ENCODE measurements around the gene RGPD3. TPM values are rescaled to one million over a fixed set of nuclear protein-coding genes. Genes with fewer than 3 reads are reported as not detected.
"Not testable (repeated sequence)": the region's sequence is repeated elsewhere in the genome, so short reads cannot be mapped to it uniquely, and the experiment has no call there.

RGPD3 gene
- total RNA-seq, 1 donor, result 0.36 TPM

DNA sequence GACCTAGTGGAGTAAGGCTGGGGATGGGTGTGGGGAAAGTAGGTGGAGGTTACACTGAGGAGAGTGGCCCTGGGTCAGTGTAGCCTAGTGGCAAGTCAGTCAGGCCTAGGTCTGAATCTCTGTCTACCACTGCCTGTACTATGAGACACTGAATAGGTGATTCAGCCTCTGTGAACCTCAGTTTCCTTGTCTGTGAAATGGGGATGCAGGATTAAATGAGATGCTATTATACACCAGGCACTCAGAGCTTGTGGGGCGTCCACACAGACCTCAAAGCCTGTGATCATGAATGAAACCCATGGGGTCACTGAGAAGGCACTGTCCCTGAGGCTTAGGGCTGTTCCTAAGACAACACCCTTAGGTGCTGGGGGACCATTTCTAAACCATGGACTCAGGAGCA lies 30.3 kb upstream of the RGPD3 start:
- not testable (repeated sequence) for H3K4me1 ChIP-seq (ENCODE audit: insufficient read depth, low read length); H3K9me3 ChIP-seq (ENCODE audit: low read depth, low read length); DNase-seq (ENCODE audit: insufficient read length, low spot score, missing footprints); H3K4me2 ChIP-seq (ENCODE audit: insufficient read depth, low read length); H2AFZ ChIP-seq (ENCODE audit: low read length); H3K79me2 ChIP-seq (ENCODE audit: insufficient read depth, low read length); H3K36me3 ChIP-seq (ENCODE audit: insufficient read depth, low read length); H3K27ac ChIP-seq (ENCODE audit: low read depth, low read length); H4K20me1 ChIP-seq (ENCODE audit: insufficient read depth, low read length); H3K4me3 ChIP-seq (ENCODE audit: insufficient read depth, low read length); H3K27me3 ChIP-seq (ENCODE audit: insufficient read depth, low read length)

DNA sequence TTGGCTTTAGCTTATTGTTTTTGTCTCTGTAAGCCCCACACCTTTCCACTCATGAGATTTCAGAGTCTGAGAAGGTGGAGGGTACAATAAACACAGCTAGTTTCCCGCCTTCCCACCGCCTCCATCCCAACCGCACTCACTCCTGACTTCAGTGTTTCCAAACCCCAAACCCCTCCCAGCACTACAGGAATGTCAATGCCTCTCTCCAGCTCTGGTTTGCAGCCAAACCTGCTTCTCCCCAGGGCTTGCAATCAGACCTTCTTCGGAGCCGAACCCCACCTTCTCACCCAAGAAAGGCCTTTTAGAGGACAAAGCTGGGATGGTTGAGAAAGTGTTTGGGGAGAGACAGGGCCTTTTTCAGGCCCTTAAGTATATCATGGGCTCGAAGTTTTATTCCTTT lies 24.7 kb upstream of the RGPD3 start:
- H2AFZ ChIP-seq (ENCODE audit: low read length); H3K27ac ChIP-seq (ENCODE audit: low read depth, low read length); H3K36me3 ChIP-seq (ENCODE audit: insufficient read depth, low read length); H3K79me2 ChIP-seq (ENCODE audit: insufficient read depth, low read length); H3K4me1 ChIP-seq (ENCODE audit: insufficient read depth, low read length); H3K4me3 ChIP-seq (ENCODE audit: insufficient read depth, low read length); H3K9me3 ChIP-seq (ENCODE audit: low read depth, low read length); H3K4me2 ChIP-seq (ENCODE audit: insufficient read depth, low read length); H3K27me3 ChIP-seq (ENCODE audit: insufficient read depth, low read length); H4K20me1 ChIP-seq (ENCODE audit: insufficient read depth, low read length): not testable (repeated sequence)
- DNase-seq (ENCODE audit: insufficient read length, low spot score, missing footprints), result peak; percentile 23

DNA sequence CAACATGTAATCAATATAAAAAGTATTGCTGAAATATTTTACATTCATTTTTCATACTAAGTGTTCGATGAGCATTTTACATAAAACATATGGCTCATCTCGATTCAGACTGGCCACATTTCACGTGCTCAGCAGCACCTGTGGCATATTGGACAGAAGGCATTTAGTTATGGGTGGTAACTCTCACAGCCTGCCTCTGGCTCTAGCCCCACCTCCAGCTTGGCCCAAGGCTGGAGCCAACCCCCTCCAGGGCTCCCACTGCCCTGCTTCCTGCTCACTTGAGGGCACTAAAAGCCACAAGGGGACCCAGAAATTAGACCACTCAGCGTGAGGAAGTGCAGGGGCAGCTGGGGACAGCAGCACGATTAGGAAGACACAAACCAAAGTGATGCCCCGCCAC lies 24.2 kb upstream of the RGPD3 start:
- H3K27ac ChIP-seq (ENCODE audit: low read depth, low read length); H3K27me3 ChIP-seq (ENCODE audit: insufficient read depth, low read length); H3K4me1 ChIP-seq (ENCODE audit: insufficient read depth, low read length); H3K4me3 ChIP-seq (ENCODE audit: insufficient read depth, low read length); DNase-seq (ENCODE audit: insufficient read length, low spot score, missing footprints); H4K20me1 ChIP-seq (ENCODE audit: insufficient read depth, low read length); H3K4me2 ChIP-seq (ENCODE audit: insufficient read depth, low read length); H3K36me3 ChIP-seq (ENCODE audit: insufficient read depth, low read length); H3K79me2 ChIP-seq (ENCODE audit: insufficient read depth, low read length); H3K9me3 ChIP-seq (ENCODE audit: low read depth, low read length); H2AFZ ChIP-seq (ENCODE audit: low read length): not testable (repeated sequence)

DNA sequence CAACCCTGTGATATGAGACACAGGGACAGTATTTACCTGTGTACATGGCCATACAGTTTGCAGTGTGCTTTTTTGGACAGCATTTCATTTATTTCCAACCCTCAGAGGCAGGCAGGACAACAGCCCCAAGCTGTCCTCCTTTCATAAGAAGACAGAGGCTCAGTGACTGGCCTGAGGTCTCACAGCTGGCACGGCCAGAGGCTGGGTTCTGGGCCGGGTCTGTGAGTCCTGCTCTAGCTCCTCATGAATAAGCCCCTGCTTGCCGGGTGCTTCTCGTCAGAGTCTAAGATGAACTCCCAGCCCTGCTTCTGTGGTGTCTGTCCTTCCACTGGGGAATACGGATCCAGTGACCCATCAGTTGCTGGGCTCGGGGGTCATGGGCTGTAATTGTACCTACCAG lies 21.5 kb upstream of the RGPD3 start:
- H3K36me3 ChIP-seq (ENCODE audit: insufficient read depth, low read length); H3K4me3 ChIP-seq (ENCODE audit: insufficient read depth, low read length); H2AFZ ChIP-seq (ENCODE audit: low read length); H3K27ac ChIP-seq (ENCODE audit: low read depth, low read length); H3K9me3 ChIP-seq (ENCODE audit: low read depth, low read length); H3K79me2 ChIP-seq (ENCODE audit: insufficient read depth, low read length); H3K4me1 ChIP-seq (ENCODE audit: insufficient read depth, low read length); H3K4me2 ChIP-seq (ENCODE audit: insufficient read depth, low read length); DNase-seq (ENCODE audit: insufficient read length, low spot score, missing footprints); H4K20me1 ChIP-seq (ENCODE audit: insufficient read depth, low read length); H3K27me3 ChIP-seq (ENCODE audit: insufficient read depth, low read length): not testable (repeated sequence)

DNA sequence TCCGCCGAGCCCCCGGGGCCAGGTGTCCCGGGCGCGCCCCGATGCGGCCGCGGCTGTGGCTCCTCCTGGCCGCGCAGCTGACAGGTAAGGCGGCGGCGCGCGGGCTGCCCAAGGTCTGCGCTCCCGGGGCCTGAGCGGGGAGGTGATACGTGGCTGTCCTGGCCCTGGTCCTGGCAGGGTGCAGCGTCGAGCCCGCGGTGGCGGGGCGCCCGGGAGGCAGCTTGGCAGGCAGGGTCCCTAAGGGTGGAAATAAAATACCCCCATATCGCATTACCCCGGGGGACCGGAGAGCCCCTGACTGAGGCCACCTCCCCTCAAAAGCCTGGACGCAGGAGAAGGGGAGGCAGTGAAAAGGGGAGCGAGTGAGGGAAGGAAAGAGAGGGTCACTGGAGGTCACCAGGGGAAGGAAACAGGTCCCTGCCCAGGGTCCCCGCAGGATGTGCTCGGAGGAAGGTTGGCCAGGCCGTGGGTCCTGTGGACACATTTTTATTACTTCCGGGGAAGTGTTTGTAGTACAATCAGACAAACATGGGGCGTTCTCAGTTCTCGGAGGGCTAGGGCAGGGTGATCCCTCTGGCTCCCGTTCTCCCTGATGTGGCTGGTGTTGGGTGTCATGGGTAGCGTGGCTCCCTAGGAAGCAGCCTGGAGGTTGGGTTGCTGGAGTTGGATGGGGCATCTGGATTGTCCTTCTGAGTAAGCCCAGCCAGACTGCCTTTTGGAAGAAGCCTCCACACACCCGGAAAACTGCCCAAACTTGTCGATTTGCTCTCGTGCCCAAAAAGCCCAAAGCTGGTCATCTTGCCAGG lies 19.4 kb upstream of the RGPD3 start:
- not testable (repeated sequence) for H4K20me1 ChIP-seq (ENCODE audit: insufficient read depth, low read length); H3K79me2 ChIP-seq (ENCODE audit: insufficient read depth, low read length); H3K9me3 ChIP-seq (ENCODE audit: low read depth, low read length); H3K4me2 ChIP-seq (ENCODE audit: insufficient read depth, low read length); DNase-seq (ENCODE audit: insufficient read length, low spot score, missing footprints); H2AFZ ChIP-seq (ENCODE audit: low read length); H3K4me1 ChIP-seq (ENCODE audit: insufficient read depth, low read length); H3K27me3 ChIP-seq (ENCODE audit: insufficient read depth, low read length); H3K4me3 ChIP-seq (ENCODE audit: insufficient read depth, low read length); H3K36me3 ChIP-seq (ENCODE audit: insufficient read depth, low read length); H3K27ac ChIP-seq (ENCODE audit: low read depth, low read length)

DNA sequence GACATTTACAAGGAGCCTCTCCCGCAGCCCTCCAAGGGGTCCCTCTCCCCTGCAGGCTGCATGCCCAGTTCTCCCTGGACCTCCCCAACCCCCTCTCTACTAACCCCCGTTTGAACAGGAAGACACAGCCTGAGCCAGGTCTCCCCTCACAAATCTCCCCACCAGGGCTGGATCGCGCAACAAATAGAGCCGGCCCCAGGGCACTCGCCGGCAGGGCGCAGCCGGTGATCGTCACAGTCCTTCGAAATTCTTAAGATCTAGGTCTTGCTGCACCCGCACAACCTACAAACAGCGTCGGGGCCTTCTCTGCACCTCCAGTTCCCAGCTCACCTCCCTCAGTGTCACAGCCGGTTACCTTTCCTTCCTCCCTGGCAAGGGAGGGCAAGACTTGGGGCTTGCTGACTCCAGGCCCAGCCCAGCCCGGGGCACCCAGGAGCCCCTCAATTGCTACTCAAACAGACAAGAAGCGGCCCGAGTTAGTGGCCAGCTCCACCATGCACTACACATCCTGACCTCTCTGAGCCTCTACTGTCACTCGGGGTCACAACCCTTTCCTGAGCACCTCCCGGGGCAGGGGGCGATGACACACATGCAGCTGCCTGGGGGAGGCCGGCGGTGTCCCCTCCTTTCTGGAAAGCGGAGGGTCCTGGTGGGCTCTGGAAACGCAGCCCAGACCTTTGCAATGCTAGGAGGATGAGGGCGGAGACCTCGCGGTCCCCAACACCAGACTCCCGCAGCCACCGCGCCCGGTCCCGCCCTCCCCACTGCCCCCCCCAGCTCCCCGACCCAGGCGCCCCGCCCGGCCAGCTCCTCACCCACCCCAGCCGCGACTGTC lies 18.6 kb upstream of the RGPD3 start, which contains the start of gene CD8B2:
CD8B2 (plus strand) TSS at position 814 of the 835 bp plus-strand sequence. CDS start 63 bp downstream, outside the sequence.
- not testable (repeated sequence) for H3K27me3 ChIP-seq (ENCODE audit: insufficient read depth, low read length); H4K20me1 ChIP-seq (ENCODE audit: insufficient read depth, low read length); H3K4me1 ChIP-seq (ENCODE audit: insufficient read depth, low read length); H3K36me3 ChIP-seq (ENCODE audit: insufficient read depth, low read length); DNase-seq (ENCODE audit: insufficient read length, low spot score, missing footprints); H3K9me3 ChIP-seq (ENCODE audit: low read depth, low read length); H3K4me3 ChIP-seq (ENCODE audit: insufficient read depth, low read length); H2AFZ ChIP-seq (ENCODE audit: low read length); H3K4me2 ChIP-seq (ENCODE audit: insufficient read depth, low read length); H3K79me2 ChIP-seq (ENCODE audit: insufficient read depth, low read length); H3K27ac ChIP-seq (ENCODE audit: low read depth, low read length)

DNA sequence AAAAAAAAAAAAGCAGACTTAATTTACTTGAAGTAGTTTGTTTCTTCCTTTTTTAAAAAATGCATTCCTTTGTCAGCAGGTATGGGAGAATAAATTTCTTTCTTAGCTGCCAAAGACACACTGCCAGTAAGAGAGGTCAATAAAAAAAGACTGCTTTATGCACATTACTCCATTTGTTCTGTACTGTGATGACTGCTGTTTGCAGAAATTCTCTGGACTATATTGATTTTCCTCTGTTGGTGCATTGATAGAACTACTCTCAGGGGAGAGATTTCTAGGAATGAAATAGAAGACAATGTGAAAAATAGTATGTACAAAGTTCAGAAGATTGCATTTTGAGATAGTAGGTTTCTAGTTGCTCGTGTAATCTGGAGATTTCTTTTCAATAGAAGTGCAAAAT lies 11.3 kb upstream of the RGPD3 start:
- H3K4me3 ChIP-seq (ENCODE audit: insufficient read depth, low read length); H2AFZ ChIP-seq (ENCODE audit: low read length); H4K20me1 ChIP-seq (ENCODE audit: insufficient read depth, low read length); H3K36me3 ChIP-seq (ENCODE audit: insufficient read depth, low read length); H3K9me3 ChIP-seq (ENCODE audit: low read depth, low read length); H3K27me3 ChIP-seq (ENCODE audit: insufficient read depth, low read length); H3K4me1 ChIP-seq (ENCODE audit: insufficient read depth, low read length); H3K4me2 ChIP-seq (ENCODE audit: insufficient read depth, low read length); DNase-seq (ENCODE audit: insufficient read length, low spot score, missing footprints); H3K27ac ChIP-seq (ENCODE audit: low read depth, low read length); H3K79me2 ChIP-seq (ENCODE audit: insufficient read depth, low read length): not testable (repeated sequence)

DNA sequence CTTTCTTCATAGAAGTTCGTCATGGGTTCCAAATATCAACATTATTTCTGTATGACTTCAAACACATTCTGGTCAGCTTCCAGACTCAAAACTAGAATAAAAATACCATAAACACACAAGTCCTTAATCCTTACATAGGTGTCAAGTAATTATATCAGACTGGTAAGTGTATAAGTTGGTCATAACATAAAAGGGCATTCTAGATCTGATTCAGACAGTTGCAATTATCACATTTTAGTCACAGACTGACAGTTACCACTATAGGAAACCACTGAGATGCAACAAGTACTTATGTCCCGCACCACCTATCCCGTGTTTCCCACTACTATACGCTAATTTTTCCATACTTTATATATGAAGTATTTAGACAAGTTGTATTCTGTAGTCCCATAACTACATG lies 9.4 kb upstream of the RGPD3 start:
- H3K4me1 ChIP-seq (ENCODE audit: insufficient read depth, low read length); H2AFZ ChIP-seq (ENCODE audit: low read length); DNase-seq (ENCODE audit: insufficient read length, low spot score, missing footprints); H3K27me3 ChIP-seq (ENCODE audit: insufficient read depth, low read length); H3K79me2 ChIP-seq (ENCODE audit: insufficient read depth, low read length); H3K4me2 ChIP-seq (ENCODE audit: insufficient read depth, low read length); H3K4me3 ChIP-seq (ENCODE audit: insufficient read depth, low read length); H3K9me3 ChIP-seq (ENCODE audit: low read depth, low read length); H4K20me1 ChIP-seq (ENCODE audit: insufficient read depth, low read length); H3K36me3 ChIP-seq (ENCODE audit: insufficient read depth, low read length); H3K27ac ChIP-seq (ENCODE audit: low read depth, low read length): not testable (repeated sequence)

Data from osteoblast (primary cell).